H1 (cell line): Measurements from ENCODE around the gene DMGDH. TPM values are rescaled to one million over a fixed set of nuclear protein-coding genes. Genes with fewer than 3 reads are reported as not detected.

Source experiments
- ATF3 ChIP-seq: IDR thresholded peaks from 2 replicates; pipeline ENCODE4 v1.6.1; 2011; ENCODE audit warnings: low read depth, mild to moderate bottlenecking, low read length; ENCODE audit not compliant: insufficient read depth
- CBX5 ChIP-seq: fragments of 300-800, 300-1000 bp; sonication (generic); IDR thresholded peaks from 2 replicates; pipeline ENCODE4 v1.7.1; 2016; ENCODE audit warnings: antibody characterized with exemption, low read length, low read depth
- CHD7 ChIP-seq: fragments of 300-600 bp; sonication (generic); IDR thresholded peaks from 2 replicates; pipeline ENCODE4 v1.7.1; 2012; ENCODE audit warnings: low read length, moderate library complexity, mild to moderate bottlenecking, inconsistent platforms; ENCODE audit not compliant: insufficient replicate concordance
- EP300 ChIP-seq, 2 experiments: IDR thresholded peaks; 1 replicate in 1 of 2; 2 replicates in 1 of 2; pipeline ENCODE4 v1.6.1; 2011 to 2012; ENCODE audit warnings: low read depth in 2 of 2, low read length in 2 of 2, mild to moderate bottlenecking in 2 of 2, borderline replicate concordance in 1 of 2, inconsistent platforms in 1 of 2, moderate library complexity in 1 of 2
- HDAC2 ChIP-seq, 2 experiments: fragments of 300-600 bp in 1 of 2; sonication (generic) in 1 of 2; IDR thresholded peaks; 2 replicates each; pipeline ENCODE4 v1.6.1; 2011 to 2012; ENCODE audit warnings: low read depth in 2 of 2, low read length in 2 of 2, mild to moderate bottlenecking in 2 of 2, moderate library complexity in 2 of 2, borderline replicate concordance in 1 of 2, inconsistent platforms in 1 of 2
- KDM4A ChIP-seq: IDR thresholded peaks from one replicate; pipeline ENCODE4 v1.7.1; 2012; ENCODE audit warnings: low read depth, mild to moderate bottlenecking, moderate library complexity, low read length, inconsistent platforms; ENCODE audit not compliant: severe bottlenecking
- USF2 ChIP-seq: IDR thresholded peaks from 2 replicates; pipeline ENCODE4 v1.6.1; 2011; ENCODE audit warnings: low read length, improper control_type of control experiment
- polyA plus RNA-seq, 7 experiments: library from polyadenylated mRNA; depleted of rRNA in 3 of 7; stranded (reverse) in 5 of 7; unstranded in 2 of 7; fragments of >200 nt in 5 of 7; fragments of 200-250 nt in 2 of 7; gene quantifications; 1 replicate in 5 of 7; 2 replicates in 1 of 7; 4 replicates in 1 of 7; pipeline versions ENCODE4 v1.2.1 to v1.2.3, GENCODE V29; 2011 to 2013; ENCODE audit warnings: missing spikeins in 2 of 7, mixed read lengths in 2 of 7
- total RNA-seq: library from RNA; stranded (reverse); fragmentation: NEBNext Ultra II Directional; extraction: Animal tissue kit (Norgen Biotek cat#: 25700); gene quantifications from 2 replicates; pipeline ENCODE4 v1.2.1, GENCODE V29; 2021

Gene DMGDH
- total and polyA plus RNA-seq, 2 of the 8 experiments (the other 6 are each of a cell fraction or from before 2014, with no cell fraction given) = 0.15 TPM; not detected in 1

GRCh38 chr5:79077680-79078365 is 8.3 kb upstream of the DMGDH start (continued):
- no peak for TF ChIP-seq CHD7
- no peak for TF ChIP-seq KDM4A
- TF ChIP-seq HDAC2 (IDR thresholded peaks at IDR 0.05; ENCODE audit: borderline replicate concordance in 1 of 2, low read depth in 2 of 2, low read length in 2 of 2) = no peak
- no peak for TF ChIP-seq USF2
- TF ChIP-seq EP300 (IDR thresholded peaks at IDR 0.05; ENCODE audit: borderline replicate concordance in 1 of 2, low read depth in 2 of 2, low read length in 2 of 2) = no peak
- TF ChIP-seq ATF3 = no peak
- no peak for TF ChIP-seq CBX5
